MM.1S (cell line): ENCODE measurements around the gene MAP3K7CL.

Experiments used
- CTCF ChIP-seq: fragments of 300-600 bp; sonication (generic); IDR thresholded peaks from 2 replicates; pipeline ENCODE4 v1.5.1; 2016; ENCODE audit warnings: antibody characterized with exemption, low read length, mixed read lengths
- EZH2phosphoT487 ChIP-seq: fragments of 300-600 bp; sonication (generic); IDR thresholded peaks from 2 replicates; pipeline ENCODE4 v1.6.1; 2018; ENCODE audit warnings: antibody characterized with exemption, low read length

GRCh38 chr21:29206445-29206844 lies 76.0 kb downstream of the MAP3K7CL start:
- TF ChIP-seq CTCF: no peak
- TF ChIP-seq EZH2phosphoT487: no peak
